Osteoblast (primary cell): Measurements from ENCODE around the gene NTSR1. TPM values are rescaled to one million over a fixed set of nuclear protein-coding genes. Genes with fewer than 3 reads are reported as not detected.
"Not testable (repeated sequence)": the region's sequence is repeated elsewhere in the genome, so short reads cannot be mapped to it uniquely, and the experiment has no call there.

ENCODE experiments used
- DNase-seq: peaks from one replicate; pipeline ENCODE4 v3.0.0; 2011; ENCODE audit warnings: low spot score, mixed read lengths; ENCODE audit not compliant: insufficient read length; ENCODE audit errors: missing footprints
- H2AFZ ChIP-seq: 2 replicates; pipeline ENCODE4 v1.6.0; 2011; ENCODE audit warnings: mild to moderate bottlenecking, low read length
- H3K27ac ChIP-seq: 2 replicates; pipeline ENCODE4 v1.5.1; 2011; ENCODE audit warnings: mild to moderate bottlenecking, low read depth, low read length, moderate library complexity
- H3K27me3 ChIP-seq: 2 replicates; pipeline ENCODE4 v1.6.0; 2012; ENCODE audit warnings: mild to moderate bottlenecking, control low read depth, inconsistent platforms, low read length, moderate library complexity; ENCODE audit not compliant: insufficient read depth
- H3K36me3 ChIP-seq: 2 replicates; pipeline ENCODE4 v1.5.1; 2011; ENCODE audit warnings: mild to moderate bottlenecking, low read length, control low read depth, moderate library complexity; ENCODE audit not compliant: insufficient read depth
- H3K4me1 ChIP-seq: 2 replicates; pipeline ENCODE4 v1.5.1; 2011; ENCODE audit warnings: mild to moderate bottlenecking, low read length, control low read depth, moderate library complexity; ENCODE audit not compliant: insufficient read depth
- H3K4me2 ChIP-seq: 2 replicates; pipeline ENCODE4 v1.6.0; 2011; ENCODE audit warnings: mild to moderate bottlenecking, low read length; ENCODE audit not compliant: insufficient read depth
- H3K4me3 ChIP-seq: fragments of 200-600 bp; sonication (generic); 3 replicates; pipeline ENCODE4 v1.5.1; 2012; ENCODE audit warnings: mild to moderate bottlenecking, low read length, inconsistent platforms; ENCODE audit not compliant: insufficient read depth
- H3K79me2 ChIP-seq: 2 replicates; pipeline ENCODE4 v1.6.0; 2012; ENCODE audit warnings: mild to moderate bottlenecking, low read length, control low read depth, inconsistent platforms; ENCODE audit not compliant: insufficient read depth
- H3K9me3 ChIP-seq: 2 replicates; pipeline ENCODE4 v1.5.1; 2011; ENCODE audit warnings: low read depth, low read length, control low read depth
- H4K20me1 ChIP-seq: 2 replicates; pipeline ENCODE4 v1.6.0; 2012; ENCODE audit warnings: mild to moderate bottlenecking, low read length, control low read depth; ENCODE audit not compliant: insufficient read depth
- total RNA-seq: library from RNA; depleted of rRNA; stranded (reverse); fragments of >200 nt; gene quantifications from 2 replicates; pipeline ENCODE4 v1.2.3, GENCODE V29; 2012
- TF ChIP-seq, protein P1 (sequence below): IDR thresholded peaks from 2 replicates; pipeline ENCODE4 v1.5.1; 2011; ENCODE audit warnings: mild to moderate bottlenecking, low read depth, low read length, moderate library complexity; ENCODE audit errors: extremely low read depth

NTSR1 gene
- total RNA-seq, 1 donor, result not detected

DNA sequence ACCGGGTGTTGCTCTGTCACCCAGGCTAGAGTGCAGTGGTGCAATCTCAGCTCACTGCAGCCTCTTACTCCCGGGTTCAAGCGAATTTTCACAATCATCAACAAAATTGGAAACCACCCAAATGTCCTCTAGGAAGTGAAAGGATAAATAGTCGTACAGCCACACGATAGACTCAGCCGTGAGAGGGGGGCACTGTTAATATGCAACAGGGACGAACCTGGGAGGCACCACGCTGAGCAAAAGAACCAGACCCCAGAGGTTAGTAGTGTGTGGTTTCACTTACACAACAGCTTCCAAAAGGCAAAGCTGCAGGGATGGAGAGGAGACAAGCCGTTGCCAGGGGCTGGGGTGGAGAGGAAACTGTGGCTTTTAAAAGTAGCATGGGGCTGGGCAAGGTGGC is 30.1 kb upstream of the NTSR1 start:
- Histone ChIP-seq H3K4me3 (no peak overlapping the region), H3K27me3 (peaks cover 21% of the 10 kb centered on the region), H3K4me2 (no peak overlapping the region), H4K20me1 (no peaks in the 10 kb centered on the region), H3K36me3 (no peaks in the 10 kb centered on the region), H2AFZ (no peak overlapping the region), H3K27ac (no peak overlapping the region), H3K9me3 (peaks cover 4% of the 10 kb centered on the region), H3K79me2 (no peaks in the 10 kb centered on the region), H3K4me1 (no peaks in the 10 kb centered on the region)
- no peak for DNase-seq
- TF ChIP-seq, protein P1, sequence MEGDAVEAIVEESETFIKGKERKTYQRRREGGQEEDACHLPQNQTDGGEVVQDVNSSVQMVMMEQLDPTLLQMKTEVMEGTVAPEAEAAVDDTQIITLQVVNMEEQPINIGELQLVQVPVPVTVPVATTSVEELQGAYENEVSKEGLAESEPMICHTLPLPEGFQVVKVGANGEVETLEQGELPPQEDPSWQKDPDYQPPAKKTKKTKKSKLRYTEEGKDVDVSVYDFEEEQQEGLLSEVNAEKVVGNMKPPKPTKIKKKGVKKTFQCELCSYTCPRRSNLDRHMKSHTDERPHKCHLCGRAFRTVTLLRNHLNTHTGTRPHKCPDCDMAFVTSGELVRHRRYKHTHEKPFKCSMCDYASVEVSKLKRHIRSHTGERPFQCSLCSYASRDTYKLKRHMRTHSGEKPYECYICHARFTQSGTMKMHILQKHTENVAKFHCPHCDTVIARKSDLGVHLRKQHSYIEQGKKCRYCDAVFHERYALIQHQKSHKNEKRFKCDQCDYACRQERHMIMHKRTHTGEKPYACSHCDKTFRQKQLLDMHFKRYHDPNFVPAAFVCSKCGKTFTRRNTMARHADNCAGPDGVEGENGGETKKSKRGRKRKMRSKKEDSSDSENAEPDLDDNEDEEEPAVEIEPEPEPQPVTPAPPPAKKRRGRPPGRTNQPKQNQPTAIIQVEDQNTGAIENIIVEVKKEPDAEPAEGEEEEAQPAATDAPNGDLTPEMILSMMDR, result no peak

DNA sequence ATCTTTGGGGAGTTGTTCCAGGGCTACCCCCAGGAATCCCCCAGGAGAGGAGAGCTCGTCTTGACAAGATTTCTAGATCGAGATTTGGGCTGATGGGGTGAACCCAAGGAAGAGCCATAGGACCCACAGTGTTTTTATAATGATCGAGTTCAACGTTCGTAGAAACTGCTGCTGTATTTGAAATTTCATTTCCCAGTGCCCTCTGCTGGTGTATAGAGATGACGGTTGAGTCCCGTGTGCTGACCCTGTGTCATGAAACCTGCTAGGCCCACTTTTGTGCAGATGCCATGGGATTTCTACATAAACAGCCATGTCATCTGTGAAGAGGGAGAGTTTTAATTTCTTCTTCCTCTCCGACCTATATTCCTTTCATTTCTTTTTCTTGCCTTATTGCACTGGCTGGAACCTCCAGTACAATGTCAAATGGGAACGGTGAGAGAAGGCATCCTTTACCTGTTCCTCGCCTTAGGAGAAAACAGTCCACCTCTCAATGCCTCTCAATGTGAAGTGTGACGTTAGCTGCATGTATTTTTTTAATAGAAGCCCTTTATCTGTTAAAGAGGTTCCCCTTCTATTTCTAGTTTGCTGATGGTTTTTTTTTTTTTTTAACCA is 28.6 kb upstream of the NTSR1 start:
- Histone ChIP-seq H3K27ac (no peak overlapping the region), H3K36me3 (no peaks in the 10 kb centered on the region), H3K4me1 (no peaks in the 10 kb centered on the region), H3K27me3 (peaks cover 18% of the 10 kb centered on the region), H3K79me2 (no peaks in the 10 kb centered on the region), H2AFZ (no peak overlapping the region), H3K9me3 (peaks cover 4% of the 10 kb centered on the region), H3K4me2 (no peak overlapping the region), H3K4me3 (no peak overlapping the region), H4K20me1 (no peaks in the 10 kb centered on the region)
- no peak for DNase-seq
- TF ChIP-seq, protein P1, result no peak

GRCh38 chr20:62682912-62683517 is 25.6 kb upstream of the NTSR1 start:
- H2AFZ ChIP-seq, result no peak overlapping the region
- no peaks in the 10 kb centered on the region for H3K4me1 ChIP-seq
- H3K9me3 ChIP-seq, result peaks cover 4% of the 10 kb centered on the region
- no peak overlapping the region for H3K4me2 ChIP-seq
- peaks cover 21% of the 10 kb centered on the region for H3K27me3 ChIP-seq
- TF ChIP-seq, protein P1, result no peak
- no peaks in the 10 kb centered on the region for H3K36me3 ChIP-seq
- no peaks in the 10 kb centered on the region for H4K20me1 ChIP-seq
- no peak for DNase-seq
- H3K4me3 ChIP-seq, result no peak overlapping the region
- H3K27ac ChIP-seq, result no peak overlapping the region
- no peaks in the 10 kb centered on the region for H3K79me2 ChIP-seq

DNA sequence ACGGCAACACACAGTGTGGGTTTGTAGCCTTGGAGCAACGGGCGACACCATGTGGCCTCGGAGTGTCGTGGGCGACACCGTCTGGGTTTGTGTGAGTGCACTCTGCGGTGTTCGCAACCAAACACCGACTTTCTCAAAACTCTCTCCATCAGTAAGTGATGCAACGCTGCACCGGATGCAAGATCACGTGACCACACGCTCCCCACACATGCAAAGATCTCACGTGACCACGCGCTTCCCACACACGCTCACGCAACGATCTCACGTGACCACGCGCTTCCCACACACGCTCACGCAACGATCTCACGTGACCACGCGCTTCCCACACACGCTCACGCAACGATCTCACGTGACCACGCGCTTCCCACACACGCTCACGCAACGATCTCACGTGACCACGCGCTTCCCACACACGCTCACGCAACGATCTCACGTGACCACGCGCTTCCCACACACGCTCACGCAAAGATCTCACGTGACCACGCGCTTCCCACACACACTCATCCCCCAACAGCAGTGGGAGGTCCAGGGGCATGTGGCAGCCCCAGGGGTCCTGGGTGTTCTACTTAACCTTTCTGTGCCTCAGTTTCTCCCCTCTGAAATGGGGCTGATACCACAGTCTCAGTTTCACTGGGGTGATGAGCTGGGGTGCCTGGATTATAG is 24.8 kb upstream of the NTSR1 start:
- H3K27ac ChIP-seq, DNase-seq, H3K4me1 ChIP-seq, H3K9me3 ChIP-seq, H3K4me3 ChIP-seq, H3K4me2 ChIP-seq, H3K36me3 ChIP-seq, H3K79me2 ChIP-seq, H2AFZ ChIP-seq, H4K20me1 ChIP-seq: not testable (repeated sequence)
- peaks cover 21% of the 10 kb centered on the region for H3K27me3 ChIP-seq
